Caco-2 (cell line): ENCODE measurements around the gene WDFY2. TPM values are rescaled to one million over a fixed set of nuclear protein-coding genes. Genes with fewer than 3 reads are reported as not detected.

Source experiments
- BruUV-seq: library from RNA; stranded (reverse); fragments of 400-500 nt; replicated peaks from 2 replicates; lab custom pipeline; 2021; lab: Mats Ljungman, UMichigan
- CTCF ChIA-PET: fragments of 300-600 bp; sonication (Branson Sonifier 250); formaldehyde crosslinking; loops from one replicate; lab custom pipeline; 2022; ENCODE audit warnings: antibody characterized with exemption; lab: Charles Lee
- POLR2A ChIA-PET: fragments of 300-600 bp; sonication (Branson Sonifier 250); formaldehyde crosslinking; loops from one replicate; lab custom pipeline; 2022; ENCODE audit warnings: antibody characterized with exemption; lab: Charles Lee
- DNase-seq, 2 experiments: peaks; one replicate each; pipeline versions ENCODE4 v3.0.0 to v3.0.0-alpha.2; 2020 to 2022
- H3K27me3 ChIP-seq: replicated peaks from 2 replicates; pipeline ENCODE4 v1.6.0; 2011; ENCODE audit warnings: low read length; ENCODE audit not compliant: control insufficient read depth, insufficient read depth
- H3K36me3 ChIP-seq: 2 replicates; pipeline ENCODE4 v1.5.1; 2011; ENCODE audit warnings: low read length; ENCODE audit not compliant: control insufficient read depth, insufficient read depth
- H3K4me1 ChIP-seq: fragments of 250-450 bp; sonication (Bioruptor Pico); 2 replicates; pipeline ENCODE4 v1.5.1; 2020; ENCODE audit warnings: mild to moderate bottlenecking
- H3K4me3 ChIP-seq: 2 replicates; pipeline ENCODE4 v1.5.1; 2011; ENCODE audit warnings: low read depth, mild to moderate bottlenecking, control low read depth, low read length
- H3K9me3 ChIP-seq: fragments of 250-450 bp; sonication (Bioruptor Pico); 2 replicates; pipeline ENCODE4 v1.5.1; 2020; ENCODE audit warnings: mild to moderate bottlenecking, moderate library complexity
- H3K27ac Mint-ChIP-seq: one replicate; pipeline ENCODE4 v1.8.0; 2022; ENCODE audit warnings: mixed read lengths; ENCODE audit not compliant: unreplicated experiment
- H3K27me3 Mint-ChIP-seq: one replicate; pipeline ENCODE4 v1.8.0; 2022; ENCODE audit warnings: mixed read lengths; ENCODE audit not compliant: insufficient read depth, unreplicated experiment
- H3K36me3 Mint-ChIP-seq: one replicate; pipeline ENCODE4 v1.8.0; 2022; ENCODE audit warnings: mild to moderate bottlenecking, mixed read lengths; ENCODE audit not compliant: insufficient read depth, unreplicated experiment
- H3K4me1 Mint-ChIP-seq: one replicate; pipeline ENCODE4 v1.8.0; 2022; ENCODE audit warnings: low read depth, mixed read lengths; ENCODE audit not compliant: unreplicated experiment
- H3K4me3 Mint-ChIP-seq: one replicate; pipeline ENCODE4 v1.8.0; 2022; ENCODE audit warnings: mild to moderate bottlenecking, moderate library complexity, mixed read lengths; ENCODE audit not compliant: unreplicated experiment
- H3K9me3 Mint-ChIP-seq: one replicate; pipeline ENCODE4 v1.8.0; 2022; ENCODE audit warnings: mixed read lengths; ENCODE audit not compliant: unreplicated experiment
- CTCF ChIP-seq, 2 experiments: fragments of 200-600 bp in 1 of 2; IDR thresholded peaks; 1 replicate in 1 of 2; 2 replicates in 1 of 2; pipeline versions ENCODE4 v1.5.1 to v1.8.0; 2011 to 2022; ENCODE audit warnings: antibody characterized with exemption in 1 of 2, control low read depth in 1 of 2, inconsistent platforms in 1 of 2, low read depth in 1 of 2, low read length in 1 of 2, mild to moderate bottlenecking in 1 of 2, moderate library complexity in 1 of 2; ENCODE audit not compliant: insufficient read depth in 1 of 2, severe bottlenecking in 1 of 2, unreplicated experiment in 1 of 2
- intact Hi-C: fragments of 100-400 bp; cut with micrococcal nuclease; formaldehyde crosslinking; loops from one replicate; pipeline ENCODE4 v1.10.0; 2022; ENCODE audit not compliant: unreplicated experiment
- total RNA-seq: library from RNA; stranded (reverse); gene quantifications from 2 replicates; pipeline ENCODE4 v1.2.3, GENCODE V29; 2022

WDFY2 gene
- total RNA-seq, 1 experiment from 2014 or later = 9.2 TPM

- H3K9me3 Mint-ChIP-seq = no peaks in the 10 kb centered on the region
- Histone ChIP-seq H3K9me3 (no peaks in the 10 kb centered on the region), H3K36me3 (no peaks in the 10 kb centered on the region), H3K27me3 (no peaks in the 10 kb centered on the region), H3K4me3 (no peak overlapping the region), H3K4me1 (no peaks in the 10 kb centered on the region)
- no peak overlapping the region for H3K4me3 Mint-ChIP-seq
- no peak for TF ChIP-seq CTCF (IDR thresholded peaks at IDR 0.05; ENCODE audit: insufficient read depth in 1 of 2, low read depth in 1 of 2, low read length in 1 of 2, severe bottlenecking in 1 of 2, unreplicated experiment in 1 of 2)
- no peaks in the 10 kb centered on the region for H3K36me3 Mint-ChIP-seq
- POLR2A ChIA-PET = interaction anchor here (1.5 kb wide), 1 partner anchor 225 kb away, joined by 6 read pairs; the partner anchor contains the start of gene INTS6
- CTCF ChIA-PET = no interaction called here
- no TSS peak for BruUV-seq
- H3K27ac Mint-ChIP-seq = no peak overlapping the region
- DNase-seq = no peak
- no peaks in the 10 kb centered on the region for H3K4me1 Mint-ChIP-seq
- no peaks in the 10 kb centered on the region for H3K27me3 Mint-ChIP-seq
- intact Hi-C loops = no loop called here
Observed at GRCh38 chr13:51678420-51678819, 94.2 kb downstream of the WDFY2 start.

GRCh38 chr13:51679616-51680015 is 95.4 kb downstream of the WDFY2 start:
- Mint-ChIP-seq H3K4me3 (no peak overlapping the region), H3K27ac (no peak overlapping the region), H3K36me3 (no peaks in the 10 kb centered on the region), H3K4me1 (no peaks in the 10 kb centered on the region), H3K27me3 (no peaks in the 10 kb centered on the region), H3K9me3 (no peaks in the 10 kb centered on the region)
- H3K9me3 ChIP-seq = no peaks in the 10 kb centered on the region
- intact Hi-C loops = no loop called here
- POLR2A ChIA-PET = no interaction called here
- no peak for DNase-seq
- H3K36me3 ChIP-seq = no peaks in the 10 kb centered on the region
- H3K27me3 ChIP-seq = no peaks in the 10 kb centered on the region
- no peak for TF ChIP-seq CTCF (IDR thresholded peaks at IDR 0.05; ENCODE audit: insufficient read depth in 1 of 2, low read depth in 1 of 2, low read length in 1 of 2, severe bottlenecking in 1 of 2, unreplicated experiment in 1 of 2)
- no peak overlapping the region for H3K4me3 ChIP-seq
- no TSS peak for BruUV-seq
- no peaks in the 10 kb centered on the region for H3K4me1 ChIP-seq
- CTCF ChIA-PET = no interaction called here

- no peak overlapping the region for H3K4me3 Mint-ChIP-seq
- no peaks in the 10 kb centered on the region for H3K36me3 Mint-ChIP-seq
- H3K27ac Mint-ChIP-seq = no peak overlapping the region
- no TSS peak for BruUV-seq
- no peaks in the 10 kb centered on the region for H3K27me3 Mint-ChIP-seq
- POLR2A ChIA-PET = no interaction called here
- CTCF ChIA-PET = no interaction called here
- TF ChIP-seq CTCF (IDR thresholded peaks at IDR 0.05; ENCODE audit: insufficient read depth in 1 of 2, low read depth in 1 of 2, low read length in 1 of 2, severe bottlenecking in 1 of 2, unreplicated experiment in 1 of 2) = no peak
- H3K4me3 ChIP-seq = no peak overlapping the region
- H3K4me1 Mint-ChIP-seq = no peaks in the 10 kb centered on the region
- intact Hi-C loops = no loop called here
- no peak for DNase-seq
- no peaks in the 10 kb centered on the region for H3K27me3 ChIP-seq
- no peaks in the 10 kb centered on the region for H3K36me3 ChIP-seq
- no peaks in the 10 kb centered on the region for H3K9me3 Mint-ChIP-seq
- H3K9me3 ChIP-seq = no peaks in the 10 kb centered on the region
- no peaks in the 10 kb centered on the region for H3K4me1 ChIP-seq
Observed at GRCh38 chr13:51681037-51681678, 96.9 kb downstream of the WDFY2 start.
